CD14-positive monocyte (primary cell): ENCODE data around the gene PERM1. TPM values are rescaled to one million over a fixed set of nuclear protein-coding genes. Genes with fewer than 3 reads are reported as not detected.

Experiments
- DNase-seq, 3 donors: peaks; one replicate each; pipeline ENCODE4 v3.0.0-alpha.2; 2011 to 2022
- H2AFZ ChIP-seq: 2 replicates; pipeline ENCODE4 v1.6.0; 2012; ENCODE audit warnings: mild to moderate bottlenecking, low read depth, low read length, inconsistent platforms; ENCODE audit not compliant: insufficient read depth, poor library complexity, severe bottlenecking
- H3K27ac ChIP-seq, 2 donors: 1 replicate in 1 of 2; 2 replicates in 1 of 2; pipeline ENCODE4 v1.5.1; 2012 to 2013; ENCODE audit warnings: low read length in 2 of 2, control low read depth in 1 of 2, inconsistent platforms in 1 of 2, low read depth in 1 of 2, mild to moderate bottlenecking in 1 of 2
- H3K27me3 ChIP-seq, 2 donors: one replicate each; pipeline versions ENCODE4 v1.6.0 to v1.6.1; 2011 to 2013; ENCODE audit warnings: low read length in 2 of 2; ENCODE audit not compliant: control insufficient read depth in 2 of 2, insufficient read depth in 2 of 2
- H3K36me3 ChIP-seq, 2 donors: replicated peaks in 1 of 2; 1 replicate in 1 of 2; 2 replicates in 1 of 2; pipeline versions ENCODE4 v1.5.1 to v1.6.1; 2012 to 2013; ENCODE audit warnings: low read length in 2 of 2, control low read depth in 1 of 2, inconsistent platforms in 1 of 2, mild to moderate bottlenecking in 1 of 2; ENCODE audit not compliant: insufficient read depth in 2 of 2, control insufficient read depth in 1 of 2
- H3K4me1 ChIP-seq, 2 donors: 1 replicate in 1 of 2; 2 replicates in 1 of 2; pipeline versions ENCODE4 v1.5.1 to v1.6.1; 2012 to 2013; ENCODE audit warnings: low read length in 2 of 2, control low read depth in 1 of 2, inconsistent platforms in 1 of 2, mild to moderate bottlenecking in 1 of 2, moderate library complexity in 1 of 2; ENCODE audit not compliant: insufficient read depth in 2 of 2, control insufficient read depth in 1 of 2
- H3K4me2 ChIP-seq: replicated peaks from 2 replicates; pipeline ENCODE3; 2012; ENCODE audit warnings: low read length, moderate library complexity, mild to moderate bottlenecking; ENCODE audit not compliant: poor library complexity, severe bottlenecking; ENCODE audit errors: extremely low read depth
- H3K4me3 ChIP-seq, 3 experiments: fragments of 200-600 bp in 1 of 3; sonication (generic) in 1 of 3; replicated peaks in 1 of 3; 1 replicate in 2 of 3; 2 replicates in 1 of 3; pipeline ENCODE4 v1.5.1; 2011 to 2013; ENCODE audit warnings: low read length in 3 of 3, mild to moderate bottlenecking in 3 of 3, control low read depth in 2 of 3, low read depth in 2 of 3, inconsistent platforms in 1 of 3, moderate library complexity in 1 of 3
- H3K79me2 ChIP-seq: 2 replicates; pipeline ENCODE4 v1.6.0; 2012; ENCODE audit warnings: mild to moderate bottlenecking, control low read depth, inconsistent platforms, low read length, moderate library complexity; ENCODE audit not compliant: insufficient read depth
- H3K9ac ChIP-seq: 2 replicates; pipeline ENCODE4 v1.6.0; 2017; ENCODE audit warnings: low read length, mild to moderate bottlenecking; ENCODE audit not compliant: insufficient read depth, poor library complexity, severe bottlenecking
- H3K9me3 ChIP-seq, 2 donors: replicated peaks in 1 of 2; 1 replicate in 1 of 2; 2 replicates in 1 of 2; pipeline versions ENCODE4 v1.5.1 to v1.6.1; 2012 to 2013; ENCODE audit warnings: low read length in 2 of 2, control low read depth in 1 of 2; ENCODE audit not compliant: control insufficient read depth in 1 of 2, insufficient read depth in 1 of 2
- H4K20me1 ChIP-seq: 2 replicates; pipeline ENCODE4 v1.6.0; 2012; ENCODE audit warnings: mild to moderate bottlenecking, low read length, control low read depth, moderate library complexity; ENCODE audit not compliant: insufficient read depth
- H3K27ac Mint-ChIP-seq, 7 donors: one replicate each; pipeline ENCODE4 v1.8.0; 2020; ENCODE audit warnings: mild to moderate bottlenecking in 7 of 7, mixed read lengths in 7 of 7, moderate library complexity in 6 of 7, inconsistent platforms in 2 of 7
- H3K27me3 Mint-ChIP-seq, 3 donors: one replicate each; pipeline ENCODE4 v1.8.0; 2021 to 2022; ENCODE audit warnings: low read depth in 3 of 3, mild to moderate bottlenecking in 3 of 3, mixed read lengths in 3 of 3, moderate library complexity in 3 of 3, inconsistent platforms in 1 of 3
- H3K36me3 Mint-ChIP-seq, 2 donors: one replicate each; pipeline ENCODE4 v1.8.0; 2020; ENCODE audit warnings: mixed read lengths in 2 of 2, inconsistent platforms in 1 of 2, mild to moderate bottlenecking in 1 of 2
- H3K4me1 Mint-ChIP-seq: one replicate; pipeline ENCODE4 v1.8.0; 2020; ENCODE audit warnings: mild to moderate bottlenecking, mixed read lengths
- H3K4me3 Mint-ChIP-seq, 2 donors: one replicate each; pipeline ENCODE4 v1.8.0; 2020; ENCODE audit warnings: mild to moderate bottlenecking in 2 of 2, mixed read lengths in 2 of 2, moderate library complexity in 1 of 2
- H3K9me3 Mint-ChIP-seq, 7 donors: one replicate each; pipeline ENCODE4 v1.8.0; 2020 to 2022; ENCODE audit warnings: mixed read lengths in 7 of 7, mild to moderate bottlenecking in 6 of 7, moderate library complexity in 6 of 7, inconsistent platforms in 2 of 7
- CTCF ChIP-seq: fragments of 200-600 bp; IDR thresholded peaks from one replicate; pipeline ENCODE4 v1.8.0; 2022; ENCODE audit warnings: antibody characterized with exemption, mild to moderate bottlenecking
- WGBS: methylation state at CpG from one replicate; pipeline ENCODE4 v1.1.5; 2013; ENCODE audit warnings: missing lambda C conversion rate; ENCODE audit not compliant: insufficient coverage; 5-methylcytosine and 5-hydroxymethylcytosine counted together
- intact Hi-C, 2 donors: fragments of 100-400 bp; cut with micrococcal nuclease; formaldehyde crosslinking; loops; one replicate each; pipeline versions ENCODE4 v1.15.0 to v1.15.1; 2023
- polyA plus RNA-seq, 3 donors: library from polyadenylated mRNA; depleted of rRNA in 1 of 3; unstranded in 2 of 3; stranded (reverse) in 1 of 3; fragments of 300-500 nt in 2 of 3; fragments of >200 nt in 1 of 3; fragmentation: Illumina TruSeq in 2 of 3; gene quantifications; 1 replicate in 2 of 3; 2 replicates in 1 of 3; pipeline ENCODE4 v1.2.3, GENCODE V29; 2012 to 2021

PERM1 gene
- polyA plus RNA-seq, 3 donors: not detected

- H3K27me3 Mint-ChIP-seq: peaks cover 22 to 48% (median 30%) of the 10 kb centered on the region in 3 donors
- Histone ChIP-seq H3K9ac (no peak overlapping the region), H3K27ac (no peak overlapping the region), H3K4me3 (no peak overlapping the region), H3K9me3 (peaks cover under 1 to 5% of the 10 kb centered on the region in 2 donors), H3K36me3 (no peaks in the 10 kb centered on the region), H3K27me3 (peaks cover 3 to 28% of the 10 kb centered on the region in 2 donors), H2AFZ (no peak overlapping the region), H3K79me2 (no peaks in the 10 kb centered on the region), H3K4me1 (peaks cover 5 to 8% of the 10 kb centered on the region in 2 donors), H3K4me2 (no peak overlapping the region), H4K20me1 (no peaks in the 10 kb centered on the region)
- no peaks in the 10 kb centered on the region for H3K36me3 Mint-ChIP-seq
- peaks cover 0 to 5% (median 4%) of the 10 kb centered on the region in 7 donors for H3K9me3 Mint-ChIP-seq
- H3K27ac Mint-ChIP-seq: no peak overlapping the region
- TF ChIP-seq CTCF: no peak
- peaks cover 3% of the 10 kb centered on the region for H3K4me1 Mint-ChIP-seq
- intact Hi-C loops: loop anchor here in 1 of 2 donors (2.0 kb wide), 1 partner anchor 70 kb away; no protein-coding TSS in a partner anchor
- DNase-seq: no peak
- peak overlapping the region in 1 of 2 donors; percentile 7 for H3K4me3 Mint-ChIP-seq
- 90% methylated on average over 14 of the region's 17 CpGs for WGBS
Measured at GRCh38 chr1:974687-975328, 7.1 kb downstream of the PERM1 start.

- Histone ChIP-seq H3K4me2 (no peak overlapping the region), H3K27me3 (peaks cover 3 to 28% of the 10 kb centered on the region in 2 donors), H3K4me3 (no peak overlapping the region), H4K20me1 (no peaks in the 10 kb centered on the region), H2AFZ (no peak overlapping the region), H3K9me3 (peaks cover 5 to 6% of the 10 kb centered on the region in 2 donors), H3K36me3 (no peaks in the 10 kb centered on the region), H3K79me2 (no peaks in the 10 kb centered on the region), H3K27ac (no peak overlapping the region), H3K4me1 (peaks cover 5 to 8% of the 10 kb centered on the region in 2 donors), H3K9ac (no peak overlapping the region)
- H3K4me3 Mint-ChIP-seq: no peak overlapping the region
- H3K27ac Mint-ChIP-seq: no peak overlapping the region
- H3K36me3 Mint-ChIP-seq: no peaks in the 10 kb centered on the region
- no peak for DNase-seq
- peaks cover 25 to 51% (median 31%) of the 10 kb centered on the region in 3 donors for H3K27me3 Mint-ChIP-seq
- H3K4me1 Mint-ChIP-seq: peaks cover 3% of the 10 kb centered on the region
- peaks cover 0 to 6% (median 4%) of the 10 kb centered on the region in 7 donors for H3K9me3 Mint-ChIP-seq
- TF ChIP-seq CTCF: no peak
- WGBS: 93% methylated on average over 3 of the region's 11 CpGs
- intact Hi-C loops: loop anchor here in 1 of 2 donors (2.0 kb wide), 1 partner anchor 69 kb away; no protein-coding TSS in a partner anchor
Measured at GRCh38 chr1:974293-974640, 7.6 kb downstream of the PERM1 start.
